Omental fat pad (tissue), 4 donors: Measurements from ENCODE around the gene C19orf33. TPM values are rescaled to one million over a fixed set of nuclear protein-coding genes. Genes with fewer than 3 reads are reported as not detected.
A peak's percentile ranks its signal among the peaks of the same experiment; 100 is the strongest.

ENCODE experiments used
- ATAC-seq: fragments of 150-250 bp; one replicate; pipeline ENCODE4 v1.9.1; 2016; ENCODE audit warnings: mild to moderate bottlenecking, moderate library complexity; ENCODE audit not compliant: low FRiP score
- DNase-seq: peaks from one replicate; pipeline ENCODE4 v3.0.0-alpha.2; 2019; ENCODE audit warnings: low spot score
- CTCF ChIP-seq, 3 donors: fragments of 450-650 bp; IDR thresholded peaks; one replicate each; pipeline ENCODE4 v1.5.1; 2016 to 2017; ENCODE audit warnings: antibody characterized with exemption in 3 of 3, mild to moderate bottlenecking in 3 of 3, moderate library complexity in 2 of 3
- total RNA-seq, 4 donors: library from RNA; depleted of rRNA; stranded (reverse); fragments of >200 nt; gene quantifications; one replicate each; pipeline ENCODE4 v1.1.0, GENCODE V29; 2016

The C19orf33 gene
- total RNA-seq, 4 donors from 2014 or later: 28.8 to 76.9 (median 47.2) TPM

- no peak for TF ChIP-seq CTCF (IDR thresholded peaks at IDR 0.05)
- ATAC-seq: no peak
- DNase-seq: no peak
These were observed 5.0 kb upstream of the C19orf33 start for GRCh38 chr19:38298821-38299680.

- DNase-seq (no peak), ATAC-seq (peak; percentile 2)
- no peak for TF ChIP-seq CTCF (IDR thresholded peaks at IDR 0.05)
These were observed 358 bp downstream of the C19orf33 start for GRCh38 chr19:38304352-38304865.

- ATAC-seq (peak; percentile 84), DNase-seq (no peak)
- TF ChIP-seq CTCF (IDR thresholded peaks at IDR 0.05): no peak
These were observed 897 bp downstream of the C19orf33 start for GRCh38 chr19:38304866-38305429.

GRCh38 chr19:38306236-38306635 is 2.2 kb downstream of the C19orf33 start:
- ATAC-seq: no peak
- no peak for TF ChIP-seq CTCF (IDR thresholded peaks at IDR 0.05)
- DNase-seq: no peak

- DNase-seq (no peak), ATAC-seq (no peak)
- no peak for TF ChIP-seq CTCF (IDR thresholded peaks at IDR 0.05)
These were observed 3.0 kb downstream of the C19orf33 start for GRCh38 chr19:38307076-38307475.

- DNase-seq (no peak), ATAC-seq (no peak)
- TF ChIP-seq CTCF (IDR thresholded peaks at IDR 0.05): no peak
These were observed 3.5 kb downstream of the C19orf33 start for GRCh38 chr19:38307597-38307996.
